K562 (cell line): ENCODE results near the gene C22orf39. TPM values are rescaled to one million over a fixed set of nuclear protein-coding genes. Genes with fewer than 3 reads are reported as not detected.
A peak's percentile ranks its signal among the peaks of the same experiment; 100 is the strongest.

Source experiments
- ATAC-seq: fragments of 200-7000 bp; cut with Tn5 transposase; 3 replicates; pipeline ENCODE4 v1.9.1; 2020; ENCODE audit warnings: moderate library complexity
- BruUV-seq: library from RNA; stranded (reverse); fragments of 400-500 nt; replicated peaks from 2 replicates; lab custom pipeline; 2021; lab: Mats Ljungman, UMichigan
- CTCF ChIA-PET: fragments of 300-600 bp; formaldehyde crosslinking; extraction: SDS; loops from one replicate; lab custom pipeline; 2021; ENCODE audit warnings: low intra/inter-chr PET ratio; lab: Yijun Ruan, JAX
- POLR2A ChIA-PET: fragments of 300-600, 350-650 bp; sonication (Branson Sonifier 250); formaldehyde crosslinking; extraction: SDS; loops from one replicate; lab custom pipeline; 2021; ENCODE audit warnings: antibody characterized with exemption, inconsistent platforms; lab: Yijun Ruan, JAX
- DNase-seq, 4 experiments: peaks; one replicate each; pipeline versions ENCODE4 v3.0.0 to v3.0.0-alpha.2; 2011 to 2018; ENCODE audit warnings: low spot score in 3 of 4, mixed read lengths in 3 of 4; ENCODE audit errors: extremely low read depth in 1 of 4
- FAIRE-seq: peaks from 2 replicates; lab custom pipeline; 2011; peaks lifted over from hg19 to GRCh38; lab: Jason Lieb, UNC
- H2AFZ ChIP-seq: 2 replicates; pipeline ENCODE4 v1.6.0; 2011; ENCODE audit warnings: low read depth, low read length, control low read depth, inconsistent platforms
- H3K27ac ChIP-seq: fragments of 200-600 bp; 3 replicates; pipeline ENCODE4 v1.8.0; 2011; ENCODE audit warnings: low read depth, mild to moderate bottlenecking, control low read depth, inconsistent platforms, low read length, moderate library complexity, mixed read lengths; ENCODE audit errors: extremely low read depth
- H3K27me3 ChIP-seq, 2 experiments: fragments of 300-600 bp in 1 of 2; 2 replicates in 1 of 2; 3 replicates in 1 of 2; pipeline versions ENCODE4 v1.6.0 to v1.8.0; 2011; ENCODE audit warnings: inconsistent platforms in 2 of 2, low read length in 2 of 2, mild to moderate bottlenecking in 1 of 2, mixed read lengths in 1 of 2, moderate library complexity in 1 of 2; ENCODE audit not compliant: control insufficient read depth in 2 of 2, insufficient read depth in 2 of 2
- H3K36me3 ChIP-seq: fragments of 300-600 bp; 3 replicates; pipeline ENCODE4 v1.8.0; 2011; ENCODE audit warnings: mild to moderate bottlenecking, low read length, inconsistent platforms; ENCODE audit not compliant: control insufficient read depth, insufficient read depth
- H3K4me1 ChIP-seq, 2 experiments: fragments of 200-600 bp in 1 of 2; replicated peaks in 1 of 2; 2 replicates in 1 of 2; 3 replicates in 1 of 2; pipeline versions ENCODE4 v1.5.1 to v1.8.0; 2011; ENCODE audit warnings: inconsistent platforms in 2 of 2, low read length in 2 of 2, mild to moderate bottlenecking in 1 of 2, mixed read lengths in 1 of 2, moderate library complexity in 1 of 2; ENCODE audit not compliant: control insufficient read depth in 2 of 2, insufficient read depth in 2 of 2
- H3K4me2 ChIP-seq: 2 replicates; pipeline ENCODE4 v1.6.1; 2011; ENCODE audit warnings: low read length, control low read depth, inconsistent platforms, mixed read lengths; ENCODE audit not compliant: insufficient read depth
- H3K4me3 ChIP-seq: fragments of 200-600 bp; sonication (generic), shearing (Covaris generic); 2 replicates; pipeline ENCODE4 v1.5.1; 2016; ENCODE audit warnings: control low read depth, inconsistent platforms
- H3K79me2 ChIP-seq: fragments of 200-600 bp; 3 replicates; pipeline ENCODE4 v1.8.0; 2011; ENCODE audit warnings: low read length, inconsistent platforms; ENCODE audit not compliant: control insufficient read depth, insufficient read depth
- H3K9ac ChIP-seq, 2 experiments: 2 replicates each; pipeline versions ENCODE4 v1.6.0 to v1.6.1; 2011; ENCODE audit warnings: low read depth in 2 of 2, low read length in 2 of 2, control low read depth in 1 of 2, inconsistent platforms in 1 of 2, mild to moderate bottlenecking in 1 of 2, mixed read lengths in 1 of 2; ENCODE audit not compliant: insufficient read depth in 1 of 2
- H3K9me1 ChIP-seq: one replicate; pipeline ENCODE4 v1.6.0; 2011; ENCODE audit warnings: inconsistent platforms, mild to moderate bottlenecking, low read length, moderate library complexity; ENCODE audit not compliant: control insufficient read depth, insufficient read depth
- H3K9me3 ChIP-seq: replicated peaks from 2 replicates; pipeline ENCODE4 v1.5.1; 2011; ENCODE audit warnings: low read depth, low read length, inconsistent platforms; ENCODE audit not compliant: control insufficient read depth, insufficient read depth
- H4K20me1 ChIP-seq: replicated peaks from 2 replicates; pipeline ENCODE4 v1.6.1; 2011; ENCODE audit warnings: low read length, inconsistent platforms, mixed read lengths; ENCODE audit not compliant: control insufficient read depth, insufficient read depth
- ARID3B ChIP-seq: fragments of 250-450 bp; sonication (Bioruptor Pico); IDR thresholded peaks from 2 replicates; pipeline ENCODE4 v1.4.0; 2020; ENCODE audit warnings: borderline replicate concordance
- BHLHE40 ChIP-seq: IDR thresholded peaks from 2 replicates; pipeline ENCODE4 v1.6.1; 2011; ENCODE audit warnings: low read length, improper control_type of control experiment
- CLOCK ChIP-seq: fragments of 250-450 bp; sonication (Bioruptor Pico); IDR thresholded peaks from 2 replicates; pipeline ENCODE4 v1.4.0; 2020; ENCODE audit warnings: mild to moderate bottlenecking, moderate library complexity, borderline replicate concordance
- IFI16 ChIP-seq: fragments of 250-450 bp; sonication (Bioruptor Pico); IDR thresholded peaks from 2 replicates; pipeline ENCODE4 v2.1.2; 2022; ENCODE audit warnings: mild to moderate bottlenecking, inconsistent platforms
- JUN ChIP-seq, 2 experiments: sonication (generic) in 1 of 2; formaldehyde crosslinking in 1 of 2; IDR thresholded peaks; 2 replicates each; pipeline versions ENCODE4 v1.6.1 to v1.8.0; 2012 to 2022; ENCODE audit warnings: borderline replicate concordance in 2 of 2, mild to moderate bottlenecking in 2 of 2, improper control_type of control experiment in 1 of 2, low read depth in 1 of 2, low read length in 1 of 2, missing genetic modification reagents in 1 of 2
- JUND ChIP-seq, 2 experiments: IDR thresholded peaks; 2 replicates in 1 of 2; 3 replicates in 1 of 2; pipeline ENCODE4 v1.6.1; 2011; ENCODE audit warnings: borderline replicate concordance in 2 of 2, low read depth in 2 of 2, low read length in 2 of 2, improper control_type of control experiment in 1 of 2, missing biosample characterization in 1 of 2, missing genetic modification characterization in 1 of 2, missing genetic modification reagents in 1 of 2
- PHF8 ChIP-seq: fragments of 200-600 bp; sonication (generic); IDR thresholded peaks from 2 replicates; pipeline ENCODE4 v1.6.1; 2012; ENCODE audit warnings: mixed run types, mild to moderate bottlenecking, inconsistent platforms, low read length, moderate library complexity, borderline replicate concordance
- SMAD3 ChIP-seq: fragments of 450-650 bp; formaldehyde crosslinking; conservative IDR thresholded peaks from 2 replicates; pipeline ENCODE4 v1.4.0; 2020; ENCODE audit warnings: mild to moderate bottlenecking
- SPI1 ChIP-seq: IDR thresholded peaks from 2 replicates; pipeline ENCODE4 v1.6.1; 2011; ENCODE audit warnings: low read depth, low read length, control low read depth, borderline replicate concordance
- TCF3 ChIP-seq: sonication (generic); formaldehyde crosslinking; IDR thresholded peaks from 2 replicates; pipeline ENCODE4 v1.4.0; 2020; ENCODE audit warnings: mild to moderate bottlenecking, missing genetic modification reagents
- U2AF2 ChIP-seq: fragments of 200-400 bp; formaldehyde crosslinking; optimal IDR thresholded peaks from 2 replicates; pipeline ENCODE3; 2017; ENCODE audit warnings: low read depth, mild to moderate bottlenecking, low read length
- ZFPM2 ChIP-seq: fragments of 250-450 bp; sonication (Bioruptor Pico); IDR thresholded peaks from 2 replicates; pipeline ENCODE4 v1.5.1; 2022; ENCODE audit warnings: mild to moderate bottlenecking
- ZNF586 ChIP-seq: fragments of 450-650 bp; formaldehyde crosslinking; conservative IDR thresholded peaks from 2 replicates; pipeline ENCODE4 v1.4.0; 2020; ENCODE audit warnings: mild to moderate bottlenecking, moderate library complexity
- WGBS: fragments of 100-300 bp; shearing (Covaris generic); methylation state at CpG from one replicate; pipeline ENCODE4 v1.1.6; 2016; ENCODE audit warnings: low coverage, mixed read lengths; ENCODE audit not compliant: insufficient coverage; ENCODE audit errors: missing lambda C conversion rate; 5-methylcytosine and 5-hydroxymethylcytosine counted together
- in situ Hi-C: fragments of 300-500 bp; cut with MboI; formaldehyde crosslinking; loops from 4 replicates; pipeline ENCODE4 v1.15.0; 2018; ENCODE audit warnings: inconsistent platforms, mixed read lengths
- intact Hi-C: fragments of 100-400 bp; cut with micrococcal nuclease; formaldehyde crosslinking; loops from 2 replicates; pipeline ENCODE4 v1.14.2; 2022
- polyA plus RNA-seq, 8 experiments: library from polyadenylated mRNA; depleted of rRNA in 4 of 8; stranded (reverse) in 5 of 8; unstranded in 3 of 8; fragments of >200 nt; fragmentation: Nextera tagmentation in 2 of 8; fragmentation: Illumina TruSeq in 1 of 8; extraction: Ambion mirVana in 2 of 8; extraction: Trizol in 1 of 8; gene quantifications; 2 replicates each; pipeline versions ENCODE4 v1.2.1 to v1.2.3, GENCODE V29; 2011 to 2014; ENCODE audit warnings: inconsistent platforms in 1 of 8, missing spikeins in 1 of 8
- total RNA-seq, 7 experiments: library from RNA; depleted of rRNA in 6 of 7; stranded (reverse); fragments of >200 nt in 6 of 7; fragmentation: Illumina TruSeq in 2 of 7; extraction: Trizol in 2 of 7; gene quantifications; 2 replicates each; pipeline versions ENCODE4 v1.2.1 to v1.2.3, GENCODE V29; 2011 to 2021; ENCODE audit warnings: low replicate concordance in 1 of 7

C22orf39 gene
- total and polyA plus RNA-seq, 9 of the 15 experiments (the other 6 are each of a cell fraction or from before 2014, with no cell fraction given), result 20.4 to 139 (median 66.8) TPM

- in situ Hi-C loops, result no loop called here
- BruUV-seq, result no TSS peak
- intact Hi-C loops, result loop anchor here (1.0 to 5.0 kb wide), 5 partner anchors 15 to 310 kb away; partner anchors contain the start of genes C22orf39, CDC45, DGCR2 and SLC25A1
- CTCF ChIA-PET, result interaction anchor here (1.7 kb wide), 1 partner anchor 47 kb away, joined by 5 read pairs; the partner anchor contains the start of genes CDC45 and UFD1
- Histone ChIP-seq H3K79me2 (peaks cover 66% of the 10 kb centered on the region), H3K9me1 (no peaks in the 10 kb centered on the region), H4K20me1 (peaks cover 18% of the 10 kb centered on the region), H3K4me2 (peak within 1 kb of the TSS; percentile 100), H3K4me1 (peaks cover 17 to 39% of the 10 kb centered on the region in 2 experiments), H3K36me3 (peaks cover 59% of the 10 kb centered on the region), H3K27ac (peak within 1 kb of the TSS; percentile 87), H3K4me3 (peak within 1 kb of the TSS; percentile 68), H3K9me3 (no peaks in the 10 kb centered on the region), H3K9ac (peak within 1 kb of the TSS; percentile 95 to 97), H2AFZ (peak within 1 kb of the TSS; percentile 99), H3K27me3 (no peaks in the 10 kb centered on the region)
- WGBS, result under 1% methylated on average over 74 of the region's 74 CpGs
- FAIRE-seq, result peak; percentile 81
- peak; percentile 92 for ATAC-seq
- POLR2A ChIA-PET, result interaction anchor here (0.6 to 11.9 kb wide), 35 partner anchors 9 to 1376 kb away, joined by 3 to 284 read pairs (median 4); partner anchors contain the start of genes C22orf39, CDC45, SLC25A1 and UFD1
- DNase-seq, result peak; percentile 100
- TF ChIP-seq IFI16, result peak; percentile 79
- 0 out of 2 replicates have a peak, but pooled peaks have one; percentile 3 for TF ChIP-seq ZNF586 (CRISPR knock-in tag)
- no peak for TF ChIP-seq U2AF2
- peak; percentile 98 for TF ChIP-seq ZFPM2 (CRISPR knock-in tag)
- peak; percentile 95 for TF ChIP-seq JUND (IDR thresholded peaks at IDR 0.05; ENCODE audit: borderline replicate concordance, low read depth, low read length)
- no peak for TF ChIP-seq JUND (tag; IDR thresholded peaks at IDR 0.05; ENCODE audit: borderline replicate concordance, low read depth, low read length)
- TF ChIP-seq SMAD3 (CRISPR knock-in tag), result peak; percentile 97
- TF ChIP-seq CLOCK (CRISPR knock-in tag), result peak; percentile 99
- no peak for TF ChIP-seq TCF3 (CRISPR knock-in tag)
- peak; percentile 99 for TF ChIP-seq PHF8
- peak; percentile 97 for TF ChIP-seq JUN (IDR thresholded peaks at IDR 0.05; ENCODE audit: borderline replicate concordance, low read depth, low read length)
- no peak for TF ChIP-seq JUN (CRISPR knock-in tag; IDR thresholded peaks at IDR 0.05; ENCODE audit: borderline replicate concordance)
- TF ChIP-seq SPI1, result peak; percentile 38; the same call in 1 of the 2 replicates
- TF ChIP-seq ARID3B (CRISPR knock-in tag), result peak; percentile 95; the same call in 1 of the 2 replicates
- TF ChIP-seq BHLHE40, result peak; percentile 94
Measured at GRCh38 chr22:19432133-19432851, 15.2 kb downstream of the C22orf39 start, which contains the start of gene MRPL40. Gene MRPL40 (plus strand): TSS chr22:19432545. CDS start chr22:19432555, 10 bp downstream.
